ENCODE measurements around the gene GPR183.

- TF ChIP-seq CTCF (IDR thresholded peaks at IDR 0.05) = no peak
- TF ChIP-seq POLR2A (IDR thresholded peaks at IDR 0.05) = no peak
Measured at GRCh38 chr13:99350191-99350590, 43.0 kb upstream of the GPR183 start.

Data from adrenal gland (tissue), 5 donors.